HepG2 (cell line): ENCODE results near the gene COL27A1. TPM values are rescaled to one million over a fixed set of nuclear protein-coding genes. Genes with fewer than 3 reads are reported as not detected.

Source experiments
- ATAC-seq: fragments of 200-7000 bp; cut with Tn5 transposase; 3 replicates; pipeline ENCODE4 v1.9.1; 2020; ENCODE audit warnings: mild to moderate bottlenecking, moderate library complexity
- BruUV-seq: library from RNA; stranded (reverse); fragments of 400-500 nt; replicated peaks from 2 replicates; lab custom pipeline; 2021; lab: Mats Ljungman, UMichigan
- CTCF ChIA-PET: fragments of 300-600 bp; formaldehyde crosslinking; extraction: SDS; loops from one replicate; lab custom pipeline; 2021; ENCODE audit warnings: low total read pairs, inconsistent platforms, low intra/inter-chr PET ratio; lab: Yijun Ruan, JAX
- POLR2A ChIA-PET: fragments of 350-600 bp; sonication (Branson Sonifier 250); formaldehyde crosslinking; loops from one replicate; lab custom pipeline; 2020; ENCODE audit warnings: antibody characterized with exemption, inconsistent platforms; lab: Yijun Ruan, JAX
- DNase-seq: peaks from one replicate; pipeline ENCODE4 v3.0.0-alpha.2; 2015; ENCODE audit warnings: low spot score
- FAIRE-seq: peaks from 3 replicates; lab custom pipeline; 2011; peaks lifted over from hg19 to GRCh38; lab: Jason Lieb, UNC
- H2AFZ ChIP-seq: one replicate; pipeline ENCODE4 v1.6.1; 2011; ENCODE audit warnings: low read length, inconsistent platforms
- H3K27ac ChIP-seq: fragments of 300-600 bp; 3 replicates; pipeline ENCODE4 v1.8.0; 2011; ENCODE audit warnings: mixed run types, mild to moderate bottlenecking, mixed read lengths, low read length, inconsistent platforms; ENCODE audit not compliant: insufficient read depth; ENCODE audit errors: extremely low read length
- H3K27me3 ChIP-seq, 2 experiments: fragments of 200-600 bp in 1 of 2; 2 replicates in 1 of 2; 3 replicates in 1 of 2; pipeline versions ENCODE4 v1.6.0 to v1.8.0; 2011; ENCODE audit warnings: low read length in 2 of 2, mild to moderate bottlenecking in 2 of 2, moderate library complexity in 2 of 2, inconsistent platforms in 1 of 2; ENCODE audit not compliant: insufficient read depth in 2 of 2, control insufficient read depth in 1 of 2
- H3K36me3 ChIP-seq, 2 experiments: fragments of 200-600 bp in 1 of 2; replicated peaks in 1 of 2; 2 replicates in 1 of 2; 3 replicates in 1 of 2; pipeline versions ENCODE4 v1.5.1 to v1.8.0; 2011; ENCODE audit warnings: low read length in 2 of 2, inconsistent platforms in 1 of 2; ENCODE audit not compliant: insufficient read depth in 2 of 2, control insufficient read depth in 1 of 2
- H3K4me1 ChIP-seq: 2 replicates; pipeline ENCODE4 v1.5.1; 2012; ENCODE audit warnings: low read length, inconsistent platforms; ENCODE audit not compliant: insufficient read depth
- H3K4me2 ChIP-seq: 2 replicates; pipeline ENCODE4 v1.6.0; 2011; ENCODE audit warnings: low read depth, low read length, inconsistent platforms
- H3K4me3 ChIP-seq, 3 experiments: fragments of 200-600 bp in 1 of 3; sonication (generic), shearing (Covaris generic) in 1 of 3; replicated peaks in 1 of 3; 2 replicates each; pipeline ENCODE4 v1.5.1; 2011 to 2016; ENCODE audit warnings: low read length in 3 of 3, inconsistent platforms in 2 of 3, low read depth in 2 of 3, mild to moderate bottlenecking in 2 of 3, control low read depth in 1 of 3, mixed read lengths in 1 of 3; ENCODE audit not compliant: insufficient read depth in 1 of 3
- H3K79me2 ChIP-seq: one replicate; pipeline ENCODE4 v1.6.1; 2011; ENCODE audit warnings: low read length, inconsistent platforms; ENCODE audit not compliant: insufficient read depth
- H3K9ac ChIP-seq: 2 replicates; pipeline ENCODE4 v1.6.0; 2011; ENCODE audit warnings: mild to moderate bottlenecking, low read depth, low read length, inconsistent platforms; ENCODE audit not compliant: insufficient read depth
- H3K9me3 ChIP-seq: 2 replicates; pipeline ENCODE4 v1.5.1; 2012; ENCODE audit warnings: mild to moderate bottlenecking, low read length
- H4K20me1 ChIP-seq: 2 replicates; pipeline ENCODE4 v1.6.0; 2011; ENCODE audit warnings: inconsistent platforms, mild to moderate bottlenecking, low read length, moderate library complexity; ENCODE audit not compliant: insufficient read depth
- AGO2 ChIP-seq: fragments of 200-400 bp; formaldehyde crosslinking; optimal IDR thresholded peaks from 2 replicates; pipeline ENCODE3; 2017; ENCODE audit warnings: mild to moderate bottlenecking, low read depth, low read length, moderate library complexity
- BCL3 ChIP-seq: sonication (generic); formaldehyde crosslinking; IDR thresholded peaks from 2 replicates; pipeline ENCODE4 v1.5.1; 2020; ENCODE audit warnings: mild to moderate bottlenecking, missing genetic modification reagents, moderate library complexity
- CENPX ChIP-seq: sonication (generic); formaldehyde crosslinking; IDR thresholded peaks from 2 replicates; pipeline ENCODE4 v1.9.0; 2021; ENCODE audit warnings: mild to moderate bottlenecking, missing genetic modification reagents, moderate library complexity
- CTCF ChIP-seq: sonication (generic); formaldehyde crosslinking; IDR thresholded peaks from 2 replicates; pipeline ENCODE4 v1.5.0; 2020; ENCODE audit warnings: mild to moderate bottlenecking, missing genetic modification reagents, moderate library complexity
- MAFF ChIP-seq: IDR thresholded peaks from 2 replicates; pipeline ENCODE4 v1.6.1; 2011; ENCODE audit warnings: low read depth, low read length, improper control_type of control experiment
- MAFK ChIP-seq, 2 experiments: IDR thresholded peaks in 1 of 2; conservative IDR thresholded peaks in 1 of 2; 2 replicates each; pipeline ENCODE4 v1.6.1; 2011; ENCODE audit warnings: improper control_type of control experiment in 2 of 2, low read length in 2 of 2
- POLR2G ChIP-seq: fragments of 200-400 bp; formaldehyde crosslinking; IDR thresholded peaks from 2 replicates; pipeline ENCODE4 v1.6.1; 2018; ENCODE audit warnings: mild to moderate bottlenecking, low read depth, low read length, moderate library complexity
- RBM22 ChIP-seq: fragments of 200-400 bp; formaldehyde crosslinking; optimal IDR thresholded peaks from 2 replicates; pipeline ENCODE3; 2017; ENCODE audit warnings: mild to moderate bottlenecking, low read length, moderate library complexity
- RFX1 ChIP-seq: fragments of 450-650 bp; IDR thresholded peaks from 2 replicates; pipeline ENCODE4 v1.6.1; 2017
- SMC3 ChIP-seq: IDR thresholded peaks from 2 replicates; pipeline ENCODE4 v1.6.1; 2011; ENCODE audit warnings: low read length, improper control_type of control experiment
- STAG1 ChIP-seq: sonication (generic); formaldehyde crosslinking; IDR thresholded peaks from 2 replicates; pipeline ENCODE4 v1.4.0; 2020; ENCODE audit warnings: missing genetic modification reagents
- WGBS: methylation state at CpG from one replicate; pipeline ENCODE4 v1.1.6; 2017; ENCODE audit warnings: low lambda C conversion rate; 5-methylcytosine and 5-hydroxymethylcytosine counted together
- in situ Hi-C: cut with HindIII; loops from 2 replicates; pipeline ENCODE4 v1.10.0; 2017; ENCODE audit warnings: low pct_unique_long_range_greater_than_20kb; ENCODE audit not compliant: extremely low pct_ligation_motif_present
- intact Hi-C: fragments of 100-400 bp; cut with micrococcal nuclease; formaldehyde crosslinking; loops from one replicate; pipeline ENCODE4 v1.10.0; 2022; ENCODE audit not compliant: unreplicated experiment
- polyA plus RNA-seq, 8 experiments: library from polyadenylated mRNA; depleted of rRNA in 3 of 8; stranded (reverse) in 7 of 8; unstranded in 1 of 8; fragments of >200 nt; fragmentation: Illumina TruSeq in 4 of 8; extraction: Trizol in 4 of 8; gene quantifications; 2 replicates each; pipeline versions ENCODE4 v1.2.1 to v1.2.3, GENCODE V29; 2011 to 2016; ENCODE audit warnings: low read depth in 4 of 8, missing spikeins in 1 of 8, mixed read lengths in 1 of 8; ENCODE audit not compliant: insufficient read depth in 1 of 8
- total RNA-seq, 5 experiments: library from RNA; depleted of rRNA; stranded (reverse); fragments of >200 nt; fragmentation: Illumina TruSeq; extraction: Trizol; gene quantifications; 2 replicates each; pipeline ENCODE4 v1.2.3, GENCODE V29; 2016; ENCODE audit warnings: low read depth in 1 of 5

COL27A1 gene
- total and polyA plus RNA-seq, 2 of the 13 experiments (the other 11 are each of a cell fraction or from before 2014, with no cell fraction given): 71.3 to 89.1 TPM

GRCh38 chr9:114270120-114270975, 115.0 kb downstream of the COL27A1 start:
- Histone ChIP-seq H3K27me3 (no peaks in the 10 kb centered on the region), H3K36me3 (peaks cover 33 to 85% of the 10 kb centered on the region in 2 experiments), H3K4me3 (no peak overlapping the region), H2AFZ (no peak overlapping the region), H3K79me2 (no peaks in the 10 kb centered on the region), H3K27ac (no peak overlapping the region), H3K4me1 (peaks cover 24% of the 10 kb centered on the region), H3K9ac (no peak overlapping the region), H4K20me1 (no peaks in the 10 kb centered on the region), H3K4me2 (no peak overlapping the region), H3K9me3 (no peaks in the 10 kb centered on the region)
- FAIRE-seq (no peak), DNase-seq (no peak), ATAC-seq (no peak)
- POLR2A ChIA-PET: no interaction called here
- 83% methylated on average over 8 of the region's 8 CpGs for WGBS
- TF ChIP-seq RFX1 (no peak), POLR2G (peak; percentile 33), RBM22 (peak; percentile 49), AGO2 (peak; percentile 88)
- in situ Hi-C loops: no loop called here
- intact Hi-C loops: no loop called here
- BruUV-seq: no TSS peak
- CTCF ChIA-PET: no interaction called here

GRCh38 chr9:114271556-114272510, 116.5 kb downstream of the COL27A1 start:
- H2AFZ ChIP-seq: no peak overlapping the region
- no peak overlapping the region for H3K9ac ChIP-seq
- POLR2A ChIA-PET: no interaction called here
- BruUV-seq: no TSS peak
- H3K9me3 ChIP-seq: no peaks in the 10 kb centered on the region
- no peaks in the 10 kb centered on the region for H3K79me2 ChIP-seq
- FAIRE-seq (no peak), DNase-seq (peak; percentile 28), ATAC-seq (peak; percentile 35)
- in situ Hi-C loops (no loop called here), intact Hi-C loops (no loop called here)
- peaks cover 30 to 85% of the 10 kb centered on the region in 2 experiments for H3K36me3 ChIP-seq
- H3K4me1 ChIP-seq: peaks cover 34% of the 10 kb centered on the region
- CTCF ChIA-PET: interaction anchor here (0.8 to 1.5 kb wide), 2 partner anchors 164 to 190 kb away, joined by 3 to 7 read pairs; no protein-coding TSS in a partner anchor
- H4K20me1 ChIP-seq: no peaks in the 10 kb centered on the region
- H3K4me2 ChIP-seq: no peak overlapping the region
- no peak overlapping the region for H3K4me3 ChIP-seq
- H3K27ac ChIP-seq: no peak overlapping the region
- 95% methylated on average over 15 of the region's 18 CpGs for WGBS
- H3K27me3 ChIP-seq: no peaks in the 10 kb centered on the region
- TF ChIP-seq MAFF: peak; percentile 33; the same call in 1 of the 2 replicates
- peak; percentile 64 for TF ChIP-seq CTCF (CRISPR knock-in tag)
- TF ChIP-seq AGO2: peak; percentile 96
- TF ChIP-seq POLR2G: peak; percentile 16; the same call in 1 of the 2 replicates
- peak in 1 of 2 experiments; percentile 21; a peak in 1 of 4 replicates for TF ChIP-seq MAFK (conservative IDR thresholded peaks at IDR 0.05 in 1 of 2, IDR thresholded peaks at IDR 0.05 in 1 of 2; ENCODE audit: low read length in 2 of 2)
- TF ChIP-seq STAG1 (CRISPR knock-in tag): peak; percentile 53
- TF ChIP-seq CENPX (CRISPR knock-in tag): no peak
- TF ChIP-seq SMC3: peak; percentile 34; the same call in 1 of the 2 replicates
- no peak for TF ChIP-seq BCL3
